HG03064 (cell line): ENCODE data around the gene NR5A2.

Source experiments
- ATAC-seq: cut with Tn5 transposase; IDR thresholded peaks from one replicate; pipeline ENCODE4 v1.9.1; 2021; ENCODE audit warnings: low read depth; ENCODE audit not compliant: unreplicated experiment

Gene NR5A2

DNA sequence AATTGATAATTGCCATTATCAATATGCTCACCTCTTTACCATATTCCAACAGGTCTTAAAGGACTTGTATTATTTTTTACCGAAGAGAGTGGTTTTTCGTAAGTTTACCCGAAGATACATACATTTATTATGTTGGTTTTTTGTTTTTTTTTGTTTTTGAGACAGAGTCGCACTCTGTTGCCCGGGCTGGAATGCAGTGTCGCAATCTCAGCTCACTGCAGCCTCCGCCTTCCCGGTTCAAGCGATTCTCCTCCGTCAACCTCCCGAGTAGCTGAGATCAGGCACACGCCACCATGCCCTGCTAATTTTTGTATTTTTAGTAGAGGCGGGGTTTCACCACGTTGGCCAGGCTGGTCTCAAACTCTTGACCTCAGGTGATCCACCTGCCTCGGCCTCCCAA lies 30.8 kb downstream of the NR5A2 start:
- ATAC-seq, result no peak

DNA sequence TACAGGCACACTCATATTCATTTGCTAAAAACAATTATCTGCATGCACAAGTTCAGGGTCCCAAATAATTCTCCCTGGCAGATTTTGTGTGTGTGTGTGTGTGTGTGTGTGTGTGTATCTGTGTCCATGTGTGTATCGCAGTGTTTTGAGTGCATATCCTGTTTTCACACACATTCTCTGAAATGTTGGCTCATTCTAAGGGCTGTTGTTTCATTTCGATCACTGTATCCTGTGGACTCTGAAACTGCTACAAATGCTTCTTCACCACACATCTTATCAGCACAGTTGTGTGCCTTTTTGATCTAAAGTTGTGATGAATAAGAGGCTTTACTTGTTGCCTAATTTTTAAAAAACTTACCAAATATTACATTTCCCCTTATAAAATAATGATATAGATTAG lies 34.6 kb downstream of the NR5A2 start:
- ATAC-seq, result no peak

- ATAC-seq, result peak; percentile 95
These were observed 45.3 kb downstream of the NR5A2 start for GRCh38 chr1:200072636-200073285.

- no peak for ATAC-seq
These were observed 45.8 kb downstream of the NR5A2 start for GRCh38 chr1:200073286-200073637.

DNA sequence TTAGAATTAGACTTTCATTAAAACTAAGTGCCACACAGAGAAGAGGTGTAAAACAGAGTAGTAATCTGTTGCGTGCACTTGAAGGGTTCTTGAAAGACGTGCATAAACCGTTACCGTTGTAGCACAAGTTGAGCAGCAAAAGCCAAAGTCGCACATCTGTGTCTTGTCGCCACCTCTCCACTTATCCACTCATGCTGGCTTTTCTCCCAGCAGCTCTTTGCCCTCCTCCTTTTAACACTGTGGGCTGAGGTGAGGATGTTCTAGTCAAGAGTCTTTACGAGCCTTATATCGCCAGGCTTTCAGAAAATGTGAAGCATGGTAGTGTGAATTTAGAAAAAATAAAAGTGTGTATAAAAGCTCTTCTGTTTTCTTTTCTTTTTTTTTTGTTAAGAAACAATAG lies 48.0 kb downstream of the NR5A2 start:
- no peak for ATAC-seq

DNA sequence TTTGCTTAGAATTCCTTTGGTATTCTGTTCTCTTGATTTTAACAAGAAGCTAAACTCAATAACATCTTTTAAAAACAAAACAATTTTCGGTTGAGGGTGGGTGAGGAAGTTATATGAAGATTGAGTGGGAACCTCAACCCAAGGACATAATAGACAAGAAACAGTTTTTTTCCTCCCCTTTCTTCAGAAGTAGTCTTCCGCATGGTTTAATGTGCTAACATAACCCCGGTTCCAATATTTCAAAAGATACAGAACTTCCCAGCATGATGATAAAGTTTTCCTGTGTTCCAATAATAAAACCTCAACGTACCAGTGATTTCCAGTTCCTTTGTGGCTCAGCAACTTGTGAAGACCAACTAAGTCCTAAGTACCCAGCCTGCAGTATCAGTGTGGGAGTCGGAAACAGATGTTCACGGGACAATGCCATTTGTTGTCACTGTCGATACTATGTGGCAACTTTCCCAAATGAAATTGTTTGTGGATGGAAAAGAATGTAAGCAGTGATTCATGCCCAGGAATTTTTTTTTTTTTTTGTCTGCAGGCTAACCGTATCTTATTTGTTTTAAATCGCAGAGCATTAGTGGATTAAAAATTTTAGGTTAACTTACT lies 48.5 kb downstream of the NR5A2 start:
- no peak for ATAC-seq

DNA sequence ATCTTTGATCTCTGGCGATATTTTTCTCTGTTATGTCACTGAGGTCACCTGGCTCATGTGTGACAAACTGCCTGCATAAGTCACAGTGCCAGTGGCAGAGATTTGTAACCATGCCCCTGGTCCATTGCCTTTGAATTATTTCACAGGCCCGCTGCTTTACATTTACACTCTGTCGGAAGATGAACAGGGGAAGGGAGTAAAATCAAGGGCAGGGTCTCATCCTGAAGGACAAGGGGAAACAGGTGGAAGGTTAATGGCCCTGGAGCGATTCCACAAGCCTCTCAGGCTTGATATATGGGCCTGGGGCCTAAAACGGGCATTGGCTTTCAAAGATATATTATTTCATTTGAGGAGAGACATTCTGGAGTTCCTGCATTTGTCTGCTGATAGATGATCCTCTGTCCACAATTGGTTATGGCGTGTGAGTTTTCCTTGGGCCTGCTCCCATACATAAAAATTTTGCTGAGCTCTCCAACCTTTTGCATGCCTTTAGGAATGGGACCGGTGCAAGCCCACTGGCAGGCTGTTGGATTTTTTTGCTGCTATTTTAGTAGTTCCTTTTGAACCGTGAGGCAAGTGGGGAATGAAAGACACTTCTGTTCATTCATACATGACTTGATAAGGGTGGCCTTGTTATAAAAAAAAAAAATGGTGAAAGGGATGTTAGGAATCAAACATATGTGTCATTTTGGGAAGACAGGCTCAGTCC lies 51.9 kb downstream of the NR5A2 start:
- no peak for ATAC-seq

DNA sequence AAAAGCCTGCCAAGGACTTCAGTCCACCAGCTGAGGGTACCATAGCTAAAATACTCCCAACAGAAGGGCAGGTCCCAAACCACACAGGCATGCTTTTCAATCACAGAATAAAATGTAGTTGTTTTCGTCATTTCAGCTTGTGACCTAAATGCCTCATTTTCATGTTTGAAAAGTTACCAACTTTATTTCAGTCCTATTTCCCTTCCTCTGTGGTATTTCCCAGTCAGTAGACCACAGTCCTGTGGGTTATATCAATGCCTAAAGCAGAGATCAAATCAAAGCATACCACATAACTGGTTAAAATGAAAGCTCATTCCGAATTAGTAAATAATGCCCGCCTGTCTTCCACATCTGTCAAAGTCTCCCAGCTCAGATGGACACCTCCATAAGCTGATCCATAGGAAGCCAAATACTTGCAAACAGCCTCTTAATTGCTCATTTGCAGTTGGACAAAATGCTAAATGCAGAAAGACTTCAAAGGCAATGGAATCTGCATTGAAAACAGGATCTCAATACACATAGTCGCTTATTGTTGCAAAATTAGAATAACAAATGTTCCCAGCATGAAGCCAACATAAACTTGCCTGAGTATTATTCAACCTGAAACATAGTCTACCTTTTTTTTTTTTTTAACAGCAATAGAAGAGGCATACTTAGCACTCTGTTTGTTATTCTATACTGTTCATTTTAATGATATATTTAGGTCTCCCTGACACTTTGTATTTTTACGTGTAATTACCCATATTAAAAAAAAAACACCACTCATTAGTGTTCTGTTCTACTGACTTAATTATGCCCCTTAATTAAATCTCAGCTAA lies 53.9 kb downstream of the NR5A2 start:
- no peak for ATAC-seq

GRCh38 chr1:200081969-200082245 lies 54.4 kb downstream of the NR5A2 start:
- no peak for ATAC-seq

DNA sequence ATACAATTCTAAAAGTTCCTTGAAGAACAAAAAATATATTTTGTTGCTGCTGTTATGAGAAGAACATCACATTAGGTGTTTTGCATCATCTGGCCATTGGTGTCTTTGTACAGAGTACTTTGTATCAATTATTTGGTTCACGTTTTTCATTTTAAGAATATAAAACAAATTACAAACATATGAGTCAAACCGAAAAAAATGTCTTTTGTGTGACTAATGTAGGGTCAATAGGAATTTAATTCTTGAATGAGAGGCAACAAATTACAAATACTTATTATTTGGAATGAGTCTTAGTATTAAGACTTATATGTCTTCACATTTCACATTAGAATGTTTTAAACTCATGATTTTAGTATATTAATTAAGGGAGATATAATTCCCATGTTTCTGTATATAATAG lies 54.8 kb downstream of the NR5A2 start:
- no peak for ATAC-seq

DNA sequence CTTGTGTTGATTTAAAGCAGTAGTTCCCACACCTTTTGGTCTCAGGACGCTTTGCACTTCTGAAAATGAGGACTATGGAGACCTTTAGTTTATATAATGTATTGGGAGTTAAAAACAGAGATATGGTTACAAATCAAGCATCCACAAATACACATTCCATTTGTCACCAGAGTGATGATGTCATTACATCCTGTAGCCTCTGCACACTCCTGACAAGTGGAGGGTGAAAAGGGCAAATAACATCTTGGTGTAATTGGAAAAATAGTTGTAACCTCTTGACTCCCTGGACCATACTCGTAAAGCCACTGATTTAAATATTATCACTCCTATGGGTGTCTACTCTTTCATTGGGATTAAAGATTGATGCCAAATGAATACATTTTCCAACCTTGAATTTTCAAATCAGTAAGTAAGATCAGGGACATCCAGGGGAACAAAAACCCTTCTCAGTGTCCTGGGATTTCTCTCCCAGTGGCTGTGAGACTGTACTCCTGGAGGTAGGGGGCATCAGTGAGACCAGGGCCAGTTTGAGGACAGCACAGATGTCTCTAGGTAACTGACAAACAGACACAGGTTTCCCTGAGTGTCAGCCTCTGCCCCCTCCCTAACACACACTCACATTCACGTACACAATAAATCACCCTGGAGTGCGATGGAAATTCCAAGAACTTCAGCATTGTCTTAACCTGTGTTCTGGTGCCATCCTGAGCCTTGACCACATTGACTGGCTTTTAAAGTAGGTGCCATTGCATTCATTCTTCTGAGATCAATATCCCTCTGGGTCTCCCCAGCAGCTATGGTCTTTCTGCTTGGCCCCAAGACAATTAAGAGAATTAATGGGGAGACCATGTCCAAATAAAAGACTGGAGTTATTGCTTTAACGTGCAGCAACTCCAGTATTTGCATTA lies 63.0 kb downstream of the NR5A2 start:
- no peak for ATAC-seq

DNA sequence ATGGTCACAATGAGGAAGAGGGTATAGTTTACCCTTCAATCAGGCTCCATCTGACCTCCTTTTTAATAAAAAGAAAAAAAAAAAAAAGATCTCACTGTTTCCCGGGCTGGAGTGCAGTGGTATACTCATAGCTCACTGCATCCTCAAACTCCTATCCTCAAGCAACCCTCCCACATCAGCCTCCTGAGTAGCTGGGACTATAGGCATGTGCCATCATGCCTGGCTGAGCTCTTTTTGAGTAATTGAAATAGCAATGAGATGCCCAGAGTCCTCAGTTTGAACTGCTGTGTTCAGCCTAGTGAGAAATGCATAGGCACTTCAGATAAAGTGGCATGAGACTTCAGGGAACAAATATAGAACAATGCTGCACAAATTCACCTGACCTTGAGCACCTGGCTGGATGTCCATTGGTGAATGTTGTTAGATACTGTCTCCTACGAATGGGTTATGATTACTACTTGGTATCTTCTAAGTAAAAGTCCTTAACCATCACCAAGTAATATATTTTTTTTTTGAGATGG lies 67.6 kb downstream of the NR5A2 start:
- no peak for ATAC-seq

- ATAC-seq, result no peak
These were observed 69.3 kb downstream of the NR5A2 start for GRCh38 chr1:200096774-200097173.

DNA sequence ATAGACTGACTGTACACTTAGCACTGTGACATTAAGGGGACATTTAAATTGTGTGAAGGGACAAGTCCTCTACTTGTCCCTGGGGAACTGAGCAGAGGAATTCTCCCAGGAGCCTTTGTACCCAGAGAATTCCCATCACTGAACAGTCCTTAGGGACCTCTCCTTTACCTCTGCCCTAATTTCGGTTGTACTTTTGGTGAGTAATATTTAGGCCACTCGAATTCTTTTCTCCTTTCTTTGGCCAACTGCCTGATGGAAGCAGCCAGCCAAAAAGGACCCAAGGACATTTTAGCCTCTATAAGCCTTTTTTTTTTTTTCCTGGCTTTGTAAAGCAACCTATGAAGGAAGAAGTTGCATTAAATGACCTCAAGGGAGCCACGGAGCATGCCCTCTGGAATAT lies 71.5 kb downstream of the NR5A2 start:
- ATAC-seq, result no peak

GRCh38 chr1:200103966-200104583 lies 76.6 kb downstream of the NR5A2 start:
- no peak for ATAC-seq

GRCh38 chr1:200107004-200107470 lies 79.5 kb downstream of the NR5A2 start:
- ATAC-seq, result no peak

GRCh38 chr1:200108659-200109058 lies 81.1 kb downstream of the NR5A2 start:
- ATAC-seq, result no peak

DNA sequence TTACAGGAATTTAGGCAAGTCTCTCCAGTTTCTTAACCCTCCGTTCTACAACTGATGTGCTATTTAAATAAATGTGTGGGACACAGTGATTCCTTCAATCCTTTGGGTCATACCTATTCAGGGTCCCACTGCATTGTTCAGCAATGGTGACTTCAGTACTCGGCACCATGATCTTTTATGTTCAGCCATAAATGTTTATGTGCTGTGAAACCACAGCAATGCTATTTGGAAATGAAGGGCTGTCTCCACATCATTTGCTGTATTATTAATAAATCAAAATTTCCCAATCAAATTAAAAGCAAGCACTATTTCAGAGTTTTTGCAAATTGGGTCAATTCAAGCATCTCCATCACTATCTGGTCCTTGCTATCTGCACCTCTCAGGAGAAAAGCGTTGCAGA lies 84.8 kb downstream of the NR5A2 start:
- ATAC-seq, result no peak

DNA sequence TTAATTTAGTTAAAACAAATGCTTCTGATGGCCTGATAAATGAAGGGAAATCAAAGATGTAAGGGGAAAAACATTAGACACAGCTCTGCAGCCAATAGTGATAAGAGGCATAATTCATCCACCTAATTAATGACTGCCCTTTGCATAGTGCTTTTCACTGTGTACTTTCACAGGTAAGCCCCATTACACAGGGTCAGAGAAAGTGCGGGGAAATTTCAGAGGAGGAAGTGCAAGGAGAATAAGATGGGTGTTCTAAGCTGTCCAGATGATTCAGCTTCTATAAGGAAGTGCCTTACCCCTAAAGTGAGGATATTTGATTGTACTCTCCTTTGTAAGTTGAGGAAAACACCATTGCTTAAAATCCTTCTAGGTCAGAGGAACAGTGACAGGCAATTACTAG lies 88.0 kb downstream of the NR5A2 start:
- ATAC-seq, result no peak

DNA sequence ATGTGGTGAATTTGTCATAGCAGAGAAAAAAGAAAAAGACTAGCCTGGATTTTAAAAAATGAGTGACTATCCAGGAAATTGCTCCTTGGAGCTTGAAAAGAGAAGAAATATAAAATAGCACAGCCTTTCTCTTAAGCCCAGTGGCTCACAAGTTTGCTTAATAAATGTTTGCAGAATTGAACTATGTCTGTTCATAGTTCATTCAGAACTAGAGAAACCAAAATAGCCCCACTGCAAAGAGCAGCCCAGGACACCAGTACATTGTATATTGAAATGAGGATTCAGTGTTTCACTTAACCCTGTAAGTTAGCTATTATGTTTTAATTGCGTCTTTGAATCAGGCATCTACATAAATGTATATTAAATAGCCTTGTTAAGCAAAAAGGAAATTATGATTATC lies 88.8 kb downstream of the NR5A2 start:
- ATAC-seq, result no peak
